OCI-LY1 (cell line): ENCODE measurements around the gene SLC5A4.

Experiments used
- H2AFZ ChIP-seq: fragments of 200-600 bp; sonication (generic), shearing (Covaris generic); 2 replicates; pipeline ENCODE4 v1.6.0; 2014; ENCODE audit warnings: antibody characterized with exemption, mild to moderate bottlenecking, low read length
- H3F3A ChIP-seq: fragments of 200-600 bp; sonication (generic), shearing (Covaris generic); 2 replicates; pipeline ENCODE4 v1.6.0; 2014; ENCODE audit warnings: mild to moderate bottlenecking, antibody characterized with exemption, low read length, moderate library complexity; ENCODE audit not compliant: insufficient read depth
- H3K27ac ChIP-seq: fragments of 200-600 bp; sonication (generic); 2 replicates; pipeline ENCODE4 v1.5.1; 2014; ENCODE audit warnings: low read length, mixed run types, mild to moderate bottlenecking, low read depth; ENCODE audit not compliant: poor library complexity, severe bottlenecking
- H3K27me3 ChIP-seq: fragments of 200-600 bp; sonication (generic); 2 replicates; pipeline ENCODE4 v1.6.0; 2014; ENCODE audit warnings: antibody characterized with exemption, mild to moderate bottlenecking, low read length, moderate library complexity; ENCODE audit not compliant: insufficient read depth
- H3K36me3 ChIP-seq: fragments of 200-600 bp; sonication (generic); 2 replicates; pipeline ENCODE4 v1.6.1; 2014; ENCODE audit warnings: mild to moderate bottlenecking, antibody characterized with exemption, low read length, moderate library complexity, mixed read lengths; ENCODE audit not compliant: insufficient read depth
- H3K4me1 ChIP-seq: fragments of 200-600 bp; sonication (generic); 2 replicates; pipeline ENCODE4 v1.5.1; 2014; ENCODE audit warnings: mild to moderate bottlenecking, low read length, moderate library complexity; ENCODE audit not compliant: insufficient read depth, severe bottlenecking
- H3K4me2 ChIP-seq: fragments of 200-600 bp; sonication (generic), shearing (Covaris generic); 2 replicates; pipeline ENCODE4 v1.6.1; 2014; ENCODE audit warnings: low read length
- H3K4me3 ChIP-seq: fragments of 200-600 bp; sonication (generic); 2 replicates; pipeline ENCODE4 v1.5.1; 2014; ENCODE audit warnings: low read length, low read depth, mild to moderate bottlenecking, mixed read lengths; ENCODE audit not compliant: poor library complexity, severe bottlenecking
- H3K79me2 ChIP-seq: fragments of 200-600 bp; shearing (Covaris generic); 2 replicates; pipeline ENCODE4 v1.6.1; 2016; ENCODE audit warnings: mixed run types, low read length, mixed read lengths; ENCODE audit not compliant: insufficient read depth
- H3K9ac ChIP-seq: fragments of 200-600 bp; sonication (generic), shearing (Covaris generic); 2 replicates; pipeline ENCODE4 v1.6.1; 2014; ENCODE audit warnings: mild to moderate bottlenecking, low read length, mixed read lengths
- H3K9me2 ChIP-seq: fragments of 200-600 bp; sonication (generic), shearing (Covaris generic); 2 replicates; pipeline ENCODE4 v1.6.1; 2014; ENCODE audit warnings: low read depth, mild to moderate bottlenecking, low read length, mixed read lengths
- H3K9me3 ChIP-seq: fragments of 200-600 bp; shearing (Covaris generic); 2 replicates; pipeline ENCODE4 v1.6.1; 2014; ENCODE audit warnings: low read length, mixed read lengths
- H4K20me1 ChIP-seq: fragments of 200-600 bp; sonication (generic), shearing (Covaris generic); 2 replicates; pipeline ENCODE4 v1.6.0; 2016; ENCODE audit warnings: mild to moderate bottlenecking, low read length; ENCODE audit not compliant: insufficient read depth
- CTCF ChIP-seq: fragments of 200-600 bp; sonication (generic), shearing (Covaris generic); IDR thresholded peaks from 2 replicates; pipeline ENCODE4 v1.5.1; 2017; ENCODE audit warnings: mild to moderate bottlenecking, antibody characterized with exemption, low read length, moderate library complexity, mixed read lengths
- EZH2 ChIP-seq: fragments of 200-600 bp; sonication (generic), shearing (Covaris generic); IDR thresholded peaks from 2 replicates; pipeline ENCODE4 v1.8.0; 2017; ENCODE audit warnings: borderline replicate concordance, mixed run types, mild to moderate bottlenecking, antibody characterized with exemption, low read length, moderate library complexity, mixed read lengths

The SLC5A4 gene

DNA sequence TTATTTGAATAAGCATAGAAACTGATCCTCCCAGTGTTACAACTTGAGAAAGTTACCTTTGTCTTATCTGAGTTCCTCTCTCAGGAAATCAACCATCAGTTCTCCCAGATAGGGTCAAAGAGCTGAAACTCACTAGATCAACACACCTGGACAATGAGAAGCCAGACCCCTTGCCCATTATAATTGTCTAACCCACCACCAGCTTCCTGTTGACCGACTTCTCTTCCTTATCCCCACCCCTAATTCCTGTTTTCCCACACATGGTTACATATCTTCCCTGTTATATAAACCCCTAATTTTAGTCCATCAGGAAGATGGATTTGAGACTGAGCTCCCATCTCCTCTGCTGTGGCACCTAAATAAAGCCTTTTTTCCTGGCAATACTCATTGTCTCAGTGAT lies 6.9 kb downstream of the SLC5A4 start:
- H3K4me2 ChIP-seq = no peak overlapping the region
- no peaks in the 10 kb centered on the region for H3K9me3 ChIP-seq
- no peaks in the 10 kb centered on the region for H3F3A ChIP-seq
- H3K36me3 ChIP-seq = no peaks in the 10 kb centered on the region
- no peaks in the 10 kb centered on the region for H3K27me3 ChIP-seq
- TF ChIP-seq CTCF (no peak), EZH2 (no peak)
- no peak overlapping the region for H2AFZ ChIP-seq
- H4K20me1 ChIP-seq = no peaks in the 10 kb centered on the region
- H3K27ac ChIP-seq = no peak overlapping the region
- H3K9me2 ChIP-seq = no peaks in the 10 kb centered on the region
- H3K4me3 ChIP-seq = no peak overlapping the region
- H3K79me2 ChIP-seq = no peaks in the 10 kb centered on the region
- H3K9ac ChIP-seq = no peak overlapping the region
- H3K4me1 ChIP-seq = no peaks in the 10 kb centered on the region

- H3F3A ChIP-seq = no peaks in the 10 kb centered on the region
- H3K27me3 ChIP-seq = no peaks in the 10 kb centered on the region
- H3K36me3 ChIP-seq = no peaks in the 10 kb centered on the region
- no peaks in the 10 kb centered on the region for H3K9me2 ChIP-seq
- H3K4me3 ChIP-seq = no peak overlapping the region
- no peak overlapping the region for H3K27ac ChIP-seq
- no peak overlapping the region for H3K4me2 ChIP-seq
- no peaks in the 10 kb centered on the region for H4K20me1 ChIP-seq
- H3K4me1 ChIP-seq = no peaks in the 10 kb centered on the region
- H3K79me2 ChIP-seq = no peaks in the 10 kb centered on the region
- no peak for TF ChIP-seq EZH2
- no peak for TF ChIP-seq CTCF
- no peak overlapping the region for H2AFZ ChIP-seq
- H3K9ac ChIP-seq = no peak overlapping the region
- no peaks in the 10 kb centered on the region for H3K9me3 ChIP-seq
These were observed 9.0 kb downstream of the SLC5A4 start for GRCh38 chr22:32246166-32246565.

DNA sequence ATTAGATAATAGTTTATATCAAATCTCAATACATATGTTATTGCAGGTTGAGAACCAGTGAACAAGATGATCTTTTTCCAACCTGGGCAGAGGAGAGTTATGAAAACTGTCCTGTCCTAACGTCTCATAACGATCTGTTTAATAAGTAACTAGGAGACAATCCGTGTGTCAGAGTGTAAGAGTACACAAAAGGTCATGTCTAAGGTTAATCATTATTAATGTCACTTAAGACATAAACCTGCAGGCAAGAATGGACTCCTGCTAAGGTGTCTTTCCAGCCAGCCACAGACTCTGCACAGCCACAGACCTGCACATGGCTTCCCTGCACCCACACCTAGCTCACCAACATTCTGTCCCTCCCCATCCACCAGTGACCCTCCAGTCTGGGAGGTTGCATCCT lies 10.1 kb downstream of the SLC5A4 start:
- no peaks in the 10 kb centered on the region for H3K4me1 ChIP-seq
- no peaks in the 10 kb centered on the region for H3K9me3 ChIP-seq
- H3K4me3 ChIP-seq = no peak overlapping the region
- H3K27me3 ChIP-seq = no peaks in the 10 kb centered on the region
- no peak overlapping the region for H3K9ac ChIP-seq
- H2AFZ ChIP-seq = no peak overlapping the region
- no peak overlapping the region for H3K27ac ChIP-seq
- H3K79me2 ChIP-seq = no peaks in the 10 kb centered on the region
- no peaks in the 10 kb centered on the region for H4K20me1 ChIP-seq
- TF ChIP-seq EZH2 = no peak
- no peaks in the 10 kb centered on the region for H3F3A ChIP-seq
- H3K4me2 ChIP-seq = no peak overlapping the region
- no peaks in the 10 kb centered on the region for H3K9me2 ChIP-seq
- no peaks in the 10 kb centered on the region for H3K36me3 ChIP-seq

GRCh38 chr22:32244547-32244946 lies 10.6 kb downstream of the SLC5A4 start:
- H2AFZ ChIP-seq = no peak overlapping the region
- H4K20me1 ChIP-seq = no peaks in the 10 kb centered on the region
- no peaks in the 10 kb centered on the region for H3K36me3 ChIP-seq
- no peaks in the 10 kb centered on the region for H3K9me2 ChIP-seq
- H3K27ac ChIP-seq = no peak overlapping the region
- H3K4me3 ChIP-seq = no peak overlapping the region
- H3K27me3 ChIP-seq = no peaks in the 10 kb centered on the region
- H3K4me2 ChIP-seq = no peak overlapping the region
- H3K9ac ChIP-seq = no peak overlapping the region
- H3K4me1 ChIP-seq = no peaks in the 10 kb centered on the region
- no peaks in the 10 kb centered on the region for H3K79me2 ChIP-seq
- H3K9me3 ChIP-seq = no peaks in the 10 kb centered on the region
- no peak for TF ChIP-seq EZH2
- TF ChIP-seq CTCF = no peak
- H3F3A ChIP-seq = no peaks in the 10 kb centered on the region
